Colonic mucosa (tissue), 4 donors: ENCODE data around the gene FAR2. TPM values are rescaled to one million over a fixed set of nuclear protein-coding genes. Genes with fewer than 3 reads are reported as not detected.

Experiments
- DNase-seq: peaks from one replicate; pipeline ENCODE4 v3.0.0-alpha.2; 2020
- H3K27ac ChIP-seq: fragments of 200-600 bp; one replicate; pipeline ENCODE4 v1.8.0; 2021
- H3K27me3 ChIP-seq: fragments of 200-600 bp; one replicate; pipeline ENCODE4 v1.8.0; 2021
- H3K36me3 ChIP-seq: fragments of 200-600 bp; one replicate; pipeline ENCODE4 v1.8.0; 2021
- H3K4me1 ChIP-seq: fragments of 200-600 bp; one replicate; pipeline ENCODE4 v1.8.0; 2021; ENCODE audit warnings: mild to moderate bottlenecking
- H3K4me3 ChIP-seq: fragments of 200-600 bp; one replicate; pipeline ENCODE4 v1.8.0; 2021
- H3K9ac ChIP-seq, 2 donors: one replicate each; pipeline ENCODE4 v1.7.0; 2013; ENCODE audit warnings: control low read depth in 2 of 2, low read depth in 2 of 2, low read length in 2 of 2
- H3K9me3 ChIP-seq: fragments of 200-600 bp; one replicate; pipeline ENCODE4 v1.8.0; 2021
- intact Hi-C: fragments of 100-400 bp; cut with DNase I; formaldehyde crosslinking; loops from one replicate; pipeline ENCODE4 v1.14.1; 2022
- total RNA-seq, 2 donors: library from RNA; stranded (reverse); fragmentation: NEBNext Ultra II Directional in 1 of 2; extraction: Animal tissue kit (Norgen Biotek cat#: 25700) in 1 of 2; gene quantifications; one replicate each; pipeline ENCODE4 v1.2.1, GENCODE V29; 2021
- TF ChIP-seq, protein P1 (sequence below): fragments of 200-600 bp; IDR thresholded peaks from one replicate; pipeline ENCODE4 v1.8.0; 2022; ENCODE audit warnings: antibody characterized with exemption, mild to moderate bottlenecking
- donor health status: healthy.
- donor health status: DM: no; HTN: no; CAD: no.
- donor health status: DM: no; HTN: no; CAD: no.

FAR2 gene
- total RNA-seq, 2 donors from 2014 or later = 67.4 to 83.6 TPM

DNA sequence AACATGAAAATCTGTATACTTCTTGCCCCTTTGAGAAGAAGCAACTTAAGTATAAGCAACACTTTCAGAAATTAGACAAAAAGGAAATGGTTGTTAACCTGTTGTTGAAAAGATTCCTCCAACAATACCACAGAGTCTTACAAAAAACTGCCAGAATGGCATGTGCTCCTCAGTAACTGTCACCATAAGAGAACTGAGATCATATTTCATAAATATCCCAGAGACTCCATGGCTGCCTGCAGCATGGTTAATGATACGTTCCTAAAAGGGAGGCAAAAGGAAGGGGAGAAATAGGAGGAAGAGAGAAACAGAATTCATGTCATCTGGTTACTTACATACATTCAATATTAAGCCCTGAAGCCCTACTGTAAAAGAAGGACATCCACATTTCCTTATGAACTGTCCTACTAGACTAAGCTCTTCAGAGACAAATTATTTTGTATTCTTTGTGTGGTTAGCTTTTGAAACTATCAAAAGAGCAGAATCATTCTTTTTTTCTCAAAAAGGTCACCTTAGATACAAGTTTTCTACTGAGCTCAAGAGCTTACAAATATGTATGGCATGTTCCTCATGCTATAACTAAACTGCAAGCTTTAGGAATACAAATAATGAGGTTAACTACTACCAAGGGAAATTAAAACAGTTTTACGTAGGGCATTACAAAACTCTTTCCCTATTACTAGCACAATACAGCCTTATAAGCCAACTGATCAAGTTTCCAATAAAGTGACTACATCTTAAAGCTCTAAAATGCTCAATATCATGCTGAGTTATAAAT, 194.1 kb downstream of the FAR2 start:
- no peaks in the 10 kb centered on the region for H3K9me3 ChIP-seq
- no peak overlapping the region for H3K27ac ChIP-seq
- H3K9ac ChIP-seq = no peak overlapping the region
- H3K36me3 ChIP-seq = no peaks in the 10 kb centered on the region
- H3K27me3 ChIP-seq = no peaks in the 10 kb centered on the region
- TF ChIP-seq, protein P1, sequence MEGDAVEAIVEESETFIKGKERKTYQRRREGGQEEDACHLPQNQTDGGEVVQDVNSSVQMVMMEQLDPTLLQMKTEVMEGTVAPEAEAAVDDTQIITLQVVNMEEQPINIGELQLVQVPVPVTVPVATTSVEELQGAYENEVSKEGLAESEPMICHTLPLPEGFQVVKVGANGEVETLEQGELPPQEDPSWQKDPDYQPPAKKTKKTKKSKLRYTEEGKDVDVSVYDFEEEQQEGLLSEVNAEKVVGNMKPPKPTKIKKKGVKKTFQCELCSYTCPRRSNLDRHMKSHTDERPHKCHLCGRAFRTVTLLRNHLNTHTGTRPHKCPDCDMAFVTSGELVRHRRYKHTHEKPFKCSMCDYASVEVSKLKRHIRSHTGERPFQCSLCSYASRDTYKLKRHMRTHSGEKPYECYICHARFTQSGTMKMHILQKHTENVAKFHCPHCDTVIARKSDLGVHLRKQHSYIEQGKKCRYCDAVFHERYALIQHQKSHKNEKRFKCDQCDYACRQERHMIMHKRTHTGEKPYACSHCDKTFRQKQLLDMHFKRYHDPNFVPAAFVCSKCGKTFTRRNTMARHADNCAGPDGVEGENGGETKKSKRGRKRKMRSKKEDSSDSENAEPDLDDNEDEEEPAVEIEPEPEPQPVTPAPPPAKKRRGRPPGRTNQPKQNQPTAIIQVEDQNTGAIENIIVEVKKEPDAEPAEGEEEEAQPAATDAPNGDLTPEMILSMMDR = no peak
- H3K4me3 ChIP-seq = no peak overlapping the region
- H3K4me1 ChIP-seq = no peaks in the 10 kb centered on the region
- intact Hi-C loops = no loop called here
- DNase-seq = no peak

DNA sequence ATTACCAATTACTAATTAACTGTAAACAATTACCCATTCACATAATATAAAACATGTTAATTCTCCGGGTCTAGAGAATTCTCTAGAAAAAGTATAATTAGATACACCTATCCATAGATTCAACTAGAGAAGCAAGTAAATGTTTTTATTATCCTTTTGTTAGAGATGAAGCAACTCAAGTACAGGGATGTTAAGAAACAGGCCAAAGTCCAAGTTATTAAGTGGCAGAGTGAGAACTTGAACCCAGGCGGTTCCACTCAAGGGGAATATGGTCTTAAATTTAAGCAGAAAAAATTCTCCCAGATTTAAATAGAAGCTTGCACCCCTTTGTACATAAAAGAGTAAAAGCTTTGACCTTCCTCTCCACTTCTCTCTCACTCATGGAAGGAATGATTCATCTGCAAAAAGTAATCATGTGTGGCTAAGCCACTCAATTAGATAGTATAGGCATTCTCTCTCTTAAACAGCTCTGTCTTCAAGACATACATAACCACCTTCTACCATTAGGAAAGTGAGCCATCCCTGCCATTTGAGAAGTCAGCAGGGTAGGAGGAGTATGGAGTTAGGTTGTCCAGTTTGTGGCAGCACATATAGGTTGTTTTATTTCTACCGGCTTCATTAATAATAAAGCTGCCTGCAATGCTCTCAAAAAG, 197.8 kb downstream of the FAR2 start:
- DNase-seq = no peak
- H3K27ac ChIP-seq = no peak overlapping the region
- intact Hi-C loops = no loop called here
- no peaks in the 10 kb centered on the region for H3K27me3 ChIP-seq
- H3K4me3 ChIP-seq = no peak overlapping the region
- H3K36me3 ChIP-seq = no peaks in the 10 kb centered on the region
- H3K9ac ChIP-seq = no peak overlapping the region
- no peaks in the 10 kb centered on the region for H3K4me1 ChIP-seq
- no peaks in the 10 kb centered on the region for H3K9me3 ChIP-seq
- TF ChIP-seq, protein P1 = no peak

DNA sequence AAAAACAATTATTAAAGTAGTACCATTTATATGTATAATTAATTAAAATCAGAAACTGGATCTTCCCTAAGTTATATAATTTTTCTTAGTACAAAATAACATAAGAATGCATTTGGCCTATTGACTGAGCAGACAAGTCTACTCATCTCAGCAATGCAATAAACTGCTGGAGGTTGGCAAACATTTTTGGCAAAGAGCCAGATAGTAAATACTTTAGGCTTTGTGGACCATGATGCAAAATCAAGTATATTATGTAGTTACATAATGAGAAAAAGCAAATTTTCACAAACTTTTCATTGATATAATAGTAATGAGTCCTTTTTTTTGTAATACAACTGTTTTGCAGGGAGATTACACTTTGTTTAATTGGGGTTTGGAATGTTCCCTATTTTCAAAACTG, 201.0 kb downstream of the FAR2 start:
- Histone ChIP-seq H3K27ac (no peak overlapping the region), H3K36me3 (no peaks in the 10 kb centered on the region), H3K9me3 (no peaks in the 10 kb centered on the region), H3K4me1 (no peaks in the 10 kb centered on the region), H3K9ac (no peak overlapping the region), H3K4me3 (no peak overlapping the region), H3K27me3 (no peaks in the 10 kb centered on the region)
- intact Hi-C loops = no loop called here
- TF ChIP-seq, protein P1 = no peak
- no peak for DNase-seq

DNA sequence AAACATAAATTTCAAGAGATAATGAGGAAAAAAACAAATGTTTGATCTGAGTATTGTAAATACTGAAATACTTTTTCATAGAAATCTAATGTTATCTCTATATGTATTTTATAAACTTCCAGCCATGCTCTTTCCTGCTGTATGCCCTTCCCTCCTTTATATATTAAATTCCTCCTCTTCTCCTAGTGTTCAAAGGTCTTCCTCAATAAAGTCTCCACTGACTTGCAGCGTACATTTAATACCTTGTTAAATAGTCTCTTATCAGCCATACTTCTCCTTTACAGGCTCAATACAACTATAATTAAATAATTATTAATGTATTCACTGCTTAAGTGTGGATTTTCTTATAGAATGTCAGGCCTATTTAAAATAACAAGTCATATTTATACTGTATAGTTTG, 205.9 kb downstream of the FAR2 start:
- Histone ChIP-seq H3K4me1 (no peaks in the 10 kb centered on the region), H3K9ac (no peak overlapping the region), H3K36me3 (no peaks in the 10 kb centered on the region), H3K4me3 (no peak overlapping the region), H3K9me3 (no peaks in the 10 kb centered on the region), H3K27me3 (no peaks in the 10 kb centered on the region), H3K27ac (no peak overlapping the region)
- no peak for DNase-seq
- TF ChIP-seq, protein P1 = no peak
- intact Hi-C loops = no loop called here

DNA sequence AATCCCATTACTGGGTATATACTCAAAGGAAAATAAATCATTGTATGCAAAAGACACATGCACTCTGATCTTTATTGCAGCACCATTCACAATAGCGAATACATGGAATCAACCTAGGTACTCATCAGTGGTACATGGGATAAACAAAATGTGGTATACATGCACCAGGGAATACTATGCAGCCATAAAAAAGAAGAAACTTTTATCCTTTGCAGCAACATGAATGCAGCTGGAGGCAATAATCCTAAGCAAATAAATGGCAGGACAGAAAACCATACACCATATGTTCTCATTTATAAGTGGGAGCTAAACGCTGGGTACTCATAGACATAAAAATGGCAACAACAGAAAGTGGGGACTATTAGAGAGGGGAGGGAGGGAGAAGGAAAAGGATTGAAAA, 216.0 kb downstream of the FAR2 start:
- no peaks in the 10 kb centered on the region for H3K36me3 ChIP-seq
- H3K27me3 ChIP-seq = no peaks in the 10 kb centered on the region
- no peak overlapping the region for H3K9ac ChIP-seq
- H3K9me3 ChIP-seq = no peaks in the 10 kb centered on the region
- H3K4me3 ChIP-seq = no peak overlapping the region
- H3K4me1 ChIP-seq = no peaks in the 10 kb centered on the region
- intact Hi-C loops = no loop called here
- TF ChIP-seq, protein P1 = no peak
- DNase-seq = no peak
- no peak overlapping the region for H3K27ac ChIP-seq
